HG02588 (cell line): ENCODE results near the gene NRCAM.

ENCODE experiments used
- ATAC-seq: cut with Tn5 transposase; IDR thresholded peaks from one replicate; pipeline ENCODE4 v1.9.1; 2021; ENCODE audit warnings: mild to moderate bottlenecking, moderate library complexity; ENCODE audit not compliant: unreplicated experiment

The NRCAM gene

DNA sequence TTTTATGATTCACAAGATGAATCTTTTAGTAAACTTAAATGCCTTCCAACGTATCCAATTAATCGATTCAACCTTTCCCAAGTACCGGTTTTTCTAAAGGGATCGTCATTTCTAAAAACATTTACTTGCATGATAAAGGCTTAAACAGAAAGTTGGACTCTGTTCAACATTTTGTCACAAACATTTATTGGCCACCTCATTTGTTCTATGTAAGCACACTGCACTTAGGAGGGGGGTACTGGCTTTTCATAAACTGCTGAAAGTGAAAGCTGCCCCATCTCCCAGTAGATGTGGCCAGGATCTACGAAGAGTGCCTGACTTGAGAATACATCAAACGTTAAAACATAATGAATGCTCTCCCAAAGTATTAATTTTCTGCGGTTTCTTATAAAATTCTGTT lies 288.8 kb downstream of the NRCAM start:
- ATAC-seq: no peak

DNA sequence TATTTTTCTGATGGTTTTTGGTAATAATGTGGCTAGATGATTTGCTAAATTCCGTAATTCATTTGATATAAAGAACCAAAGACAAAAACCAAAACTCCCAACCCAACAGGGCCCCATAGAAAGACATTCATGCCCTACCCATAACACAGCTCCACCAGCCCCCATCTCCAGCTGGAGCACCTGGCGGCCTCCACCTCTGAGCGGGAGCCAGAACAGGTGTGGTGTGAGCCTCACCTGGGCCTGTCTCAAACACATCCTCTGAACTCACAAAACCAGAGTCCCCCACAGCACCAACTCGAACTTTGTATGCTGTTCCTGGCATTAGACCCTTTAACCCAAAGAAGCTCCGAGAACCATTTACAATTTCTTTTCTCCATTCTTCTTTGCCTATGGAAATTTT lies 289.5 kb downstream of the NRCAM start:
- ATAC-seq: no peak

DNA sequence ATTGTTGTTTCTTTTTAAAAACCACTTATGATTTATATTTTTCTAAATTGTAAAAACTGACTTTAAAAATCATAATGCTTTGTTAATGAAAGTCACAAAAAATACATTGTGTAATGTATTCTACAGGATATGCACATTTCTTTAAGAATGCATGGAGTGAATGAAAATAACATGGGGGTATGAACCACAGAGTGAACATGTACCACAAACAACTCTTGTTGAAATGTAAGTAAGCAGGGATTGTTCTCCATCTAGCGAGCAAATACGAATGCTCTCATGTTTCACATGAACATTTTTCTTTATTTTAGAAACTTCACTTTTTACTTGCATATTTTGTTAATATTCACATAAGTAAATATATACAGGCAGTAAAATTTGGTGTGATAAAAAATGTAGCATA lies 290.5 kb downstream of the NRCAM start:
- no peak for ATAC-seq

DNA sequence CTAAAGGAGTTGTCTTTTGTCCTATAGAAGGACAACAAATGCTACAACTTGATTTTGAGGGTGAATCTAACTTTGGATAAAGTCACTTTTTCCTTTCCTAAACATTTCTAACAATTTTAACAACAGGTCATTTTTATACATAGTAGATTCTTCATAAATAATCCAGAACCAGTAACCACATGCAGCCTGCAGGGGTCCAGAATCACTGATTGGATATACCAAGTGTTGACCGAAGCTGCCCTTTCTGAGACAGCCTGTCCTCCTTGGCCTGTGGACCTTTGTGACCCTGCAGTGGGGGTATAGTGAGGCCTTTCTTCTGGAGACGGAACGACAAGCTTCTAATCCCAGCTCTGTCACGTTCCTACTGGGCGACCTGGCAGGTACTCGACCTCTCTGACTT lies 291.3 kb downstream of the NRCAM start:
- no peak for ATAC-seq

DNA sequence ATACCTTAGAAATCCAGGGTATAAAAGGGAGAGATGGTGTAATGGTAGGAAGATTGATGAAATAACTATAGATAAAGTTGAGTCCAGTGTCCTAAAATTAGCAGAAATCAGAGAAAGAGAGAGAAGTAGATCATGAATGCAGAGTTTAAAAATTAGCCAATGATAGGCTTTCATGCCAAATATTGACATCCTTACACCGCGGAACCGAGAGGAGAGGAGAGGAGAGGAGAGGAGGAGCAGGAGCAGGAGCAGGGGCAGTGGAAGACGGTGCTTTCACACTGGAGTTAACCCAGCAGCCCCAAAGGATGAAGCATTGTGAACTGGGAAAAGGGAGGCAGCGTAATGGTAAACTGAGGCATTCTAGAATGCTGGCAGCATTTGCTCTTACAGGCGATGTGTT lies 291.9 kb downstream of the NRCAM start:
- no peak for ATAC-seq

DNA sequence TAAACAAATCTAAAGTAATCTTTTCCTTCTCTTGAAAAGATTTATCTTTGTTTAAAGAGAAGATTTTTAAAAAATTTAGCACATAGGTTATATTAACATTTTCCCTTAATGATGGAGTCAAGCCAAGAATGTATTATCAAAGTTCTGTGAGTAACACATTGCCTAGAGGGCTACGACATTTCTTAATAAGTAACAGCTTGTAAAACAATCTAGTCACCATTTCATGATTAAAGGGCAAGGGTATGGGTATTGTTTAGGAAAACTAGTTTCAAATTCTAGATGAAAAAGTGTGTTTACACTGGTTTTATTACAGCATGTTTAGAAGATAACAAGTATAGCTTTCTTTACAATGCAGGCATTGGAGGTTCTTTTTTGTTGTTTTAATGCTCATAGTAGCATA lies 297.5 kb downstream of the NRCAM start:
- ATAC-seq: no peak

DNA sequence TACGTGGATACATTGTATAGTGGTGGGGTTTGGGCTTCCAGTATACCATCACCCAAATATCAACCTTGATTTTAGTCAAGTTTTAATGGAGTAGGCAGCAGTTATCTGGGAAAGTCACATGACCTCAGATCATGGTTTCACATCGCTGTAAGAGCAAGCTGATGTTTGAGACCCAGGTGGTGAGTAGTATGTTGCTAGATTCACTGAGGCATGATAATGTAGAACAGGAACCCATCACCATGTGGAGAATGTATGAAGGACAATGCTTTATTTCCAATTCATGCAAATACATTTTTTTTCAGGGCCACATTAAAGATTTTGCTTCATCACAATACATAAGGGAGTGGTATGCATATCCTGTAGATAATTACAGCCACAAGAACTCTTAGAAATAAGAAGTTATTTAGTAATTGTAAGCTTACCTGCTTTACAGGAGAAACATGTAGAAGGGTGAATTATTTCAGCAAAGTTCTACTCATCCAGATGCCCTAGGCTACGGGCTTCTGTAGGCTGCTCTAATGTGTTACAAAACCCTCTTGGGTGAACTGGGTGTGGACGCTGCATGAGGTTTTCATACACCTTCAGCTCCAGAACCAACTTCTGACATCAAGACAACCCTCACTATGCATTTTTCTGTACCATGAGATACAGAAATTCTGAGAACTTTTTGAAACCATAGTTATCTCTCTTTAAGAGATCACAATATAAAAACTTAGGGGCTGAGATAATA lies 298.5 kb downstream of the NRCAM start:
- ATAC-seq: no peak

DNA sequence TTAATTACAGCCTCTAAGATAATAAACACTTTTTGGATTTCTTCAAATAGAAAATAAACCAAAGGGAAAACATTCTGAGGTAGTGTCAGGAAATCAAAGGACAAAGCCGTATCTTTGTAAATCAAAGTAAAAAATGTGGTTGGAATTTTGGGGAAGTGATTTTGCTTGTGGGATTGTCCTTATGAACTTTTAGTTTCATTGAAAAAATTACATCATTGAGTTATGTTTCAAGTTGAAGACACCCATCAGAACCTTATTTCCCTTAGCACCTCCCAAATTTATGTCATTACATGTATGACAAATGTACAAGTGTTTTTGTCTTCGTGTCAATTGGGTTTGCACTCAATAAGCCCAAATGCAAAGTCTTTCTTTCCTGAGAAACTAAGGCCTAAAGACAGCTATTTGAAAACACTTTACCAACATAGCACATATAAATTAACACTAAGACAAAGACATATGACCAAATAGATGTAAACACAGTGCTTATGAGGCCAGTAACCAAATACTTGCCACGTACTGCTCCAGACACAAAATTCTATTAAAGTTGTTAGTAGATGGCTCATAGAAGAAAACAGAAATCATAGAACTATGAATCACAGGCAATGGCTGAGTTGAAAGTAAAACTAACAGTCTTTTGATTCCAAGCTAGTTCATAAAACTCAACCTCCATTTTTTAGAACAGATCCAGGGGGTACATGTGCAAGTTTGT lies 299.2 kb downstream of the NRCAM start:
- no peak for ATAC-seq

DNA sequence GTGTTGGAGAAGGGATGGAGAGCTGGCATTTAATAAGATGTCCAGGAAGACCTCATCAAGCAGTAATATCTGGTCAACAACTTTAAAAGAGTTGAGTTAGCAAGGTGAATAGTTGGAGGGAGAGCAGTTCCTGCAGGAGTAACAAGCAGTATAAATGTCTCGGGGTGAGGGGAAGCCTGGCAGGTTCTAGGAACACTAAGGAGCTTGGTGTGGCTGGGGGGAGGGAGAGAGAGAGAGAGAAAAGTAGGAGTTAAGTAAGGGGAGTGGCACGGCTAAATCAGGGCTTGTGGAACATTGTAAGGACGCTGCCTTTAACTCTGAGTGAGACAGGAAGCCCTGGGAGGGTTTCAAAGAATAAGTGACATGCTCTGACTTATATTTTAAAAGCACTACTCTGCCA lies 304.0 kb downstream of the NRCAM start:
- ATAC-seq: no peak

DNA sequence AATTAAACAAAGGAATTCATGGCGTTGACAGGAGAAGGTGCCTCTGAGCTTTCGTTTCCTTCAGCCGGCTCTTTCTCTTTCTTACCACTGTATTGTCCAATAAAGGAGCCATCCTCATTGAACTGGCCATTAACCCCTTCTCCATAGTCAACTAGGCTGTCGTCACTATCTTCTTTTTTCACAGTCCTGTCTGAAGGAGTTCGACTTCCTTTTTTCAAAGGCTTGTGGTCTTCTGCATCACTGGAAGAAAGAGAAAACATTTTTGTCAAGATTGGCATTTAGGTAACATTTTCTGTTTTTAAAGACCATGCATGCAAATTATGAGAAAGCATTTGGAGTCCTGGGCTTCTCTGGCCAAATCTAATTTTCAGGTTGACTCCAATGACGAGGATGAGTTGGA lies 306.3 kb downstream of the NRCAM start:
- no peak for ATAC-seq

DNA sequence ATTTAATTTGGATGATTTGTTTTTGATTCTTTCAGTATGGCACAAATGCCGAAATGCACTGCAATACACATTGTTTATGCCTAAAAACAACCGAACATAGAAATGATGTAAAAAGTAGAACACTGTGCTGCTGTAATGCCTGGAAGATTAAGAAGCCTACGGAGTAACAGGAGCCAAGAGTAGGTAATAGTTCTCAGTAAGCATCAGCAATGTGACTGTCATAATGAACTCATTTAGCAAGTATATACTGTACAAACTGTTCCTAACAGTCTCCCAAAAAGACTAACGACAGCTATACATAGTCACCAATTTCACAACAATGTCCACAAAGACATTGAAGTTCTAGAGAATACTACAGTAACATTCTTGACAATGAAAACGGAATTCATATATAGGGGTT lies 307.1 kb downstream of the NRCAM start:
- ATAC-seq: no peak

DNA sequence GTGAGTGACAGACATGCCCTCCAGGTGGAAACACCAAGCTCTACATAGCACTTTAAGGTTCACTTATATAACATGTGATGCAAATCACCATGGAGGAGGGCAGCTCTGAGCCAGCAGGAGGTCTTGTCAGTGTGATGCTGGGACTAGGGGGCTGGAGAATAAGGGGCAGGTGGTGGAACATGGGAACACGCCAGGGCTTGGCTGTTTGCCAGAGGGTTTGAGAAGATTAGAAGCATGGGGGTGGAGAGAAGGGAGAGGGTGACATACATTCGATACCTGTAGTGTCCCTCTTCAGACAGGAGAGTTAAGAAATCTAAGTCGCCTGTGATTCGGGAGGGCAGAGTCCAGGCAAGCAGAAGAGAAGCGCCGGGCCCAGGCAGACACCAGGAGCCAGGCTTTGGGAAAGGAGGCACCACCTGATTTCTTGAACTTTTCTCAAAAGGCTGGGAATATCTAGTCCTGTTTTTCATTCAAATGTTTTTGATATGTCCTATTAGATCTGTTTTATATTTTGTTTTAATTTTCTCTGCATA lies 309.1 kb downstream of the NRCAM start:
- ATAC-seq: no peak

DNA sequence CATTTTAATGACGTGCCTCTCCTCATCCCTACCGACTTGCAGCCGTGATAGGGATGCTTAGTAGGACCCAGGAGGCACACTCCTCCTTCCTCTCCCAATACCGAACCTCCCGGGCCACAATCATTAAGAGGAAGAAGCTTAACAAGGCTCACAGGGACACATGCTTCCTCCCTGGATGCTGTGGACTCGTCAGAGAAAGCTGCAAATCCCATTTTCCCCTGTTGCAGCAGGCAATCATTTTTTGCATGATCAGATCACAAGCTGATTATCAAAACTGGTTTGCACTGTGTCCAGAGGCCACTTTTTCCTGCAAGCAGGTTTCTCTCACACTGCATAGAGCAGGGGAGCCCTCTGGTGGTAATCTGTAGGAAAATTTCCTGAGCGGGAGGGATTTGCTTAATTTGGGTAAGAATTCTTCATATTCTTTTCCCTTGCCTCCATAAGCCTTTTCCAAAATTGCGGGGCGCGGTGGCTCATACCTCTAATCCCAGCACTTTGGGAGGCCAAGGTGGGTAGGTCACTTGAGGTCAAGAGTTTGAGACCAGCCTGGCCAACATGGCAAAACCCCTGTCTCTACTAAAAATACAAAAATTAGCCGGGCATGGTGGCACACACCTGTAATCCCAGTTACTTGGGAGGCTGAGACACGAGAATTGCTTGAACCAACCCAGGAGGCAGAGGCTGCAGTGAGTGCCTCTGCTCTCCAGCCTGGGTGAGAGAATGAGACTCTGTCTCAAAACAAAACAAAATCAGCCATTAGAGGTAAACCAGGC lies 310.0 kb downstream of the NRCAM start:
- peak; percentile 57 for ATAC-seq

DNA sequence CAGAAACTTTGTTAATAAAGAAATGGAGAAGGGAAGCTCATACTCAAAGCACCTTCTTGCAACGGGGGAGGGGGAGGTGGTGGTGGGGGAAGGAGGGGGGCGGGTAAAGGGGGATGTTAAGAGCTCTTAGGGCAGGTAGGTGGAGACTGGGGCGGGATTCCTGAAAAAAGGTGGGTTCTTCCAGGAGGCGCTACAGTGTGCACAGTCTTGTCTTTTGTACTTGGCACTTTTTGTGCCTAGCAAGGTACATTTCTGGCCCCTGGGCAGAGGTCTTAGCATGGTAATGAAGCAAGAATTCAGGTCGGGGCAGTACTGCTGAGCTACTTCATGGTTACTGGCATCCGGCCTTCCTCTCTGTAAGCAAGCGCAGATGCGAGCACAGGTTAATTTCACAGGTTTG lies 310.8 kb downstream of the NRCAM start:
- ATAC-seq: no peak

DNA sequence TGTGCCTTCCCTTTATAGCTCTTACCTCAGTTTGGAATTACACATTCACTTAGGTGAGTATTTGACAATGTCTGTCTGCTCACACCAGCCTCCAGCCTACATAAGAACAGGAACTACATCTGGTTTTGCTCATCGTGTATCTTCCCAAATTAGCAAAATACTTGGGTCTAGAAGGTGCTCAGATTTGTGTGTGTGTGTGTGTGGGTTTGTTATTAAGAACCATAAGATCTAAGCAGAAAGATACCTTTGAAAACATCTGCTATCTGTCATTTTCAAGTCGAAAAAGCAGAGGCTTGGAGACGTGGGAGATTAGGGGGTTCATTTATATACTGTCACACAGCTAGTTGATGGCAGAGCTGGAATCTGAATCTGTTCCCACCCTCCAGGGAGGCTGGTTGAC lies 311.3 kb downstream of the NRCAM start:
- ATAC-seq: no peak

DNA sequence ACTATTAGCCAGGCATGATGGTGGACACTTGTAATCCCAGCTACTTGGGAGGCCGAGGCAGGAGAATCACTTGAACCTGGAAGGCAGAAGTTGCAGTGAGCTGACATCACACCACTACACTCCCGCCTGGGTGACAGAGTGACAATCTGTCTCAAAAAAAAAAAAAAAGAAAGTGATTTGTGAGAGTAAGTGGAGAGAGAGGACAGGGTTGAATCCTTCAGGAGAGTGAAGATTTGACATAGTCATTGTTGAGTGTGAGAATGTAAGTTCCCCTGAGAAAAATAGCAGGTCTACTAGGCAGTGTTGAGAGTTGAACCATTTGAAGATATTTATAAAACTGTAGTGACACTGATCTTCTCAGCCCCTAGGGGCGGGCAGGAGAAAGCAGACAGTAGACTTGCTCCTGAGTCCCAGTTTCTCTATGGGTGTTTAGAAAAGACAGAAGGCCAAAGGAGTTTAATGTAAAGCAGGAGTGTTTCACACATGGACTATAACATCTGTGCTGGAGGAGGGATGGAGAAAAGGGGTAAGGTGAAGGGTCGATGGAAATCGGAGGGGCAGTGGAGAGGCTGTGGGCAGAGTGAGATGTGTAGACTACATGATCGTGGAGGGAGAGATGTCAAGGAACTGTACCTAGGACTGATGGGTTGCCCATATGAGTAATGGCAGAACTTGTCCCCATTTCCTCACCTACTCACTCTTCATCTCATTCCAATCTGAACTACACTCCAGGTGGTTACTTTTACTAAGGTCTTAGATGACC lies 312.4 kb downstream of the NRCAM start:
- ATAC-seq: no peak

DNA sequence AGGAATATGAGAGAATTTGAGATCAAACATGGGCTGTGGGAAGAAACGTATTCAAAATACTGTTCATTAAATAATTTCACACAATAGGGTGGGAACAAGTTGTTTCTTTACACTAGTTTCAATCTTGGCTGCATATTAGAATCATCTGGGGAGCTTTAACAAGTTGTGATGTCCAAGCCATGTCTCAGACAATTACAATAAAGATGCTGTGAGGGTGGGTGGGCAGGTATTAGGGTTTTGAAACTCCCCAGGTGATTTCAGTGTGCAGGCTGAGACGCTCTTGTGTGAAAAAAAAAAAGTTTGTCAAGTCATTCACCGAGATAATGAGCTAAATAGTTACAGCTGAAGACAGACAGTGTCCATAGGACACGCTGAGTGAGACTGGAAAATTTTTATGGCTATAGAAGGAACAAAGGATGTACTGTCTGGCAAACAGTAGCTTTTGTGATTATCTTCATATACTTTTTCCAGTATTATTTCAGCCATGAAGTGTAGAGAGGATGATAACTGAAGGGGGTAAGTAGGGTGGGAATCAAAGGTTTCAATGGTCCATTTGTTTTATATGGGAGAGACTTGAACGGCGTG lies 313.5 kb downstream of the NRCAM start:
- no peak for ATAC-seq

DNA sequence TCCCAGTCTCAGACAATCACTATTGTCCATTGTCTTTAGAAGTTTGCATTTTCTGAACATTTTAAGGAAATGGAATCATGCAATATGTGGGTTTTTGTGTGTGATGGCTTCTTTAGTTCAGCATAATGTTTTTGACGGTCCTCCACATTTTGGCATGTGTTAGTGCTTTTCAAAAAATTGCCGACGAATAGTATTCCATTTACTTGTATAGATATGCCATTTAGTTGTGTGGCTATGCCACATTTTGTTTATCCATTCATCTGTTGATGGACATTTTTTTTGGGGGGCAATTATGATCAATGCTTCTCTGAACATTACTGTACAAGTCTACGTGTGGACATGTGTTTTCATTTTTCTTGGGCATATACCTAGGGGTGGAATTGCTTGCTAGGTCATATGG lies 314.1 kb downstream of the NRCAM start:
- no peak for ATAC-seq

DNA sequence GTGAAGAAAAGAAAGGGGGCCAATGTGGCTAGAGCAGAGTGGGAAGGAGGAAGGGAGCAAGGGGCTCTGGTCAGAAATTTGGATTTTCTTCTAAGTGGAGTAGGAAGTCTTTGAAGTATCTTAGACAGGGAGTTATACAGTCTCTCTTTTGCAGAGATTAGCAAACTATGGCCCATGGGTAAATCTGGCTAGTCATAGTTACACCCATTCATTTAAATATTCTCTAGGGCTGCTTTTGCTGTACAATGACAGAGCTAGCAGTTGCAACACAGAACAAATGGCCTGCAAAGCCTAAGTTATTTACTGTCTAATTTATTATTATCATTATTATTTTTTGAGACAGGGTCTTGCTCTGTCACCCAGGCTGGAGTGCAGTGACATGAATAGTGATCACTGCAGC lies 315.6 kb downstream of the NRCAM start:
- no peak for ATAC-seq

DNA sequence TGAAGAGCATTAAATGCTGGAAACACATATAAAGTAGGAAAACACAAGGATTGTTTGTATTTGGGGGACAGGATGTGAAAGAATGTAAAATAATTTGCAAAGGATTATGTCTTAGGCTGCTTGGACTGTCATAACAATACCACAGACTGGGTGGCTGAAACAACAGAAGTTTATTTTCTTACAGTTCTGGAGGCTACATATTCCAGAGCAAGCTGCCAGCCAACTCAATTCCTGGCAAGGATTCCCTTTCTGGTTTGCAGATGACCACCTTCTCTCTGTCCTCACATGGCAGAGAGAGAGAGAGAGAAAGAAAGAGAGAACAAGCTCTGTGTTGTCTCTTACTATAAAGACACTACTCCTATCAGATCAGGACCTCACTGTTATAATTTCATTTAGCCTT lies 317.3 kb downstream of the NRCAM start:
- ATAC-seq: no peak

DNA sequence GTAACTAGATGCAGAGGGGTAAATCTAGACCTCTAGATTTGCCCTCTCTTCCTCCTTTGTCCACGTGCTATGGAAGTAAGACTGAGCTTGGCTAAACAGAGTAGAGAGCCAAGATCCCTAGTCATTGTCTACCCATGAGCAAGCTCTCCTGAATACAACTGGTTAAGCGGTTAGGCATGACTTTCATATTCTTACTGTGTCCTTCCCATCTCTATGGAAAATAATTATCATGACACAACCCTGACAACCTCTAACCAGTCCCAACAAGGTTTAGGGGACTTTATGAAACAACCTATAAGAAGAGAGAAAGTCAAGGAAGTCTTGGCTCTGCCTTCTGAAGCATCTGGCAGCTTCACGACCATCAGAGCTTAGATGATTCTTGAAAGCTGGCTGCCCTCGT lies 318.2 kb downstream of the NRCAM start:
- no peak for ATAC-seq
